NT2/D1 (cell line): Measurements from ENCODE around the gene UPK3A.

Experiments used
- SUZ12 ChIP-seq: IDR thresholded peaks from 2 replicates; pipeline ENCODE4 v1.6.1; 2011; ENCODE audit not compliant: insufficient read length, insufficient read depth; ENCODE audit errors: extremely low read depth
- ZNF274 ChIP-seq: IDR thresholded peaks from 2 replicates; pipeline ENCODE4 v1.6.1; 2011; ENCODE audit warnings: mild to moderate bottlenecking, low read depth, low read length

DNA sequence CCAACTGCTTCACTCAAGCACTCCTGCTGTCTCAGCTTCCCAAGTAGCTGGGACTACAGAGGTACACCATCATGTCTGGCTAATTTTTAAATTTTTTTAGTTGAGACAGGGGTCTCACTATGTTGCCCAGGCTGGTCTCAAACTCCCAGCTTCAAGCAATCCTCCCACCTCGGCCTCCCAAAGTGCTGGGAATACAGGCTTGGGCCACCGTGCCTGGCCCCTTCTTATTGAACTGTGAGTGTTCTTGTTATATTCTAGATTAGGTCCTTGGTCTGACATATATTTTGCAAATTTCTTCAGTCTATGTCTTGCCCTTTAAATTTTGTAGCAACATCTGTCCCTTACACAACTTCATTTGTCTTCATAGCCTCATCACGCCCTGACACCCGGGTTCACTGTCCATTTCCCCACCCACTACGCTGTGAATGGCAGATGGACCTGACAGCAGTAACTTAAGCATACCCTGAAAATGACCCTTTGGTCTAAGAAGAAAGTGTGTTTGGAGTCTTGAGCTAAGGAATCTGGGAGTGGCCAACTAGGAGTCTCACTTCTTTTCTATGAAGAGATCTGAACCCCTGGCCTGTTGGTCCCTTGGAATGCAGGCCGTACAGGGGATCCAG is 20.8 kb downstream of the UPK3A start:
- TF ChIP-seq SUZ12 (no peak), ZNF274 (no peak)
